CD8-positive, alpha-beta memory T cell (primary cell): ENCODE data around the gene GJD3. TPM values are rescaled to one million over a fixed set of nuclear protein-coding genes. Genes with fewer than 3 reads are reported as not detected.
A peak's percentile ranks its signal among the peaks of the same experiment; 100 is the strongest.

Source experiments
- CTCF ChIA-PET: fragments of 350-600 bp; sonication (Branson Sonifier 250); formaldehyde crosslinking; loops from one replicate; lab custom pipeline; 2021; ENCODE audit warnings: antibody characterized with exemption; lab: Charles Lee
- POLR2A ChIA-PET: fragments of 350-600 bp; sonication (Branson Sonifier 250); formaldehyde crosslinking; loops from one replicate; lab custom pipeline; 2021; ENCODE audit warnings: antibody characterized with exemption; lab: Charles Lee
- DNase-seq, 5 donors: peaks; one replicate each; pipeline versions ENCODE4 v3.0.0 to v3.0.0-alpha.2; 2020 to 2022; ENCODE audit warnings: mixed read lengths in 1 of 5
- H3K27ac ChIP-seq: one replicate; pipeline ENCODE4 v1.7.0; 2013; ENCODE audit warnings: low read depth, mild to moderate bottlenecking, low read length, moderate library complexity
- H3K27me3 ChIP-seq: 2 replicates; pipeline ENCODE4 v1.7.0; 2013; ENCODE audit warnings: low read length, mild to moderate bottlenecking; ENCODE audit not compliant: insufficient read depth, poor library complexity, severe bottlenecking
- H3K36me3 ChIP-seq: 2 replicates; pipeline ENCODE4 v1.7.0; 2013; ENCODE audit warnings: mild to moderate bottlenecking, low read length, moderate library complexity; ENCODE audit not compliant: insufficient read depth
- H3K4me1 ChIP-seq: 2 replicates; pipeline ENCODE4 v1.7.0; 2013; ENCODE audit warnings: mild to moderate bottlenecking, low read length, moderate library complexity; ENCODE audit not compliant: insufficient read depth
- H3K4me3 ChIP-seq: 2 replicates; pipeline ENCODE4 v1.7.0; 2013; ENCODE audit warnings: mild to moderate bottlenecking, low read length
- H3K9me3 ChIP-seq: 2 replicates; pipeline ENCODE4 v1.7.0; 2013; ENCODE audit warnings: mild to moderate bottlenecking, low read length
- H3K27ac Mint-ChIP-seq, 8 donors: one replicate each; pipeline ENCODE4 v1.8.0; 2020 to 2021; ENCODE audit warnings: mixed read lengths in 8 of 8, mild to moderate bottlenecking in 6 of 8, inconsistent platforms in 3 of 8, moderate library complexity in 3 of 8
- H3K27me3 Mint-ChIP-seq, 2 donors: one replicate each; pipeline ENCODE4 v1.8.0; 2020 to 2021; ENCODE audit warnings: mixed read lengths in 2 of 2, mild to moderate bottlenecking in 1 of 2, moderate library complexity in 1 of 2
- H3K36me3 Mint-ChIP-seq, 3 donors: one replicate each; pipeline ENCODE4 v1.8.0; 2020 to 2021; ENCODE audit warnings: mixed read lengths in 3 of 3, inconsistent platforms in 1 of 3, mild to moderate bottlenecking in 1 of 3
- H3K4me1 Mint-ChIP-seq, 3 donors: one replicate each; pipeline ENCODE4 v1.8.0; 2020 to 2021; ENCODE audit warnings: mixed read lengths in 3 of 3, inconsistent platforms in 1 of 3, mild to moderate bottlenecking in 1 of 3
- H3K4me3 Mint-ChIP-seq, 7 donors: one replicate each; pipeline ENCODE4 v1.8.0; 2020 to 2021; ENCODE audit warnings: mixed read lengths in 7 of 7, mild to moderate bottlenecking in 6 of 7, moderate library complexity in 4 of 7, inconsistent platforms in 2 of 7
- H3K9me3 Mint-ChIP-seq, 5 donors: one replicate each; pipeline ENCODE4 v1.8.0; 2020 to 2022; ENCODE audit warnings: mixed read lengths in 5 of 5, mild to moderate bottlenecking in 3 of 5, moderate library complexity in 2 of 5, inconsistent platforms in 1 of 5
- polyA plus RNA-seq: library from polyadenylated mRNA; unstranded; fragments of 300-500 nt; fragmentation: Illumina TruSeq; gene quantifications from one replicate; pipeline ENCODE4 v1.2.3, GENCODE V29; 2021
- total RNA-seq, 2 experiments: library from RNA; stranded (reverse); gene quantifications; one replicate each; pipeline ENCODE4 v1.2.3, GENCODE V29; 2021

The GJD3 gene
- total and polyA plus RNA-seq, 3 experiments from 2014 or later, result 0.24 to 0.40 TPM; not detected in 1

DNA sequence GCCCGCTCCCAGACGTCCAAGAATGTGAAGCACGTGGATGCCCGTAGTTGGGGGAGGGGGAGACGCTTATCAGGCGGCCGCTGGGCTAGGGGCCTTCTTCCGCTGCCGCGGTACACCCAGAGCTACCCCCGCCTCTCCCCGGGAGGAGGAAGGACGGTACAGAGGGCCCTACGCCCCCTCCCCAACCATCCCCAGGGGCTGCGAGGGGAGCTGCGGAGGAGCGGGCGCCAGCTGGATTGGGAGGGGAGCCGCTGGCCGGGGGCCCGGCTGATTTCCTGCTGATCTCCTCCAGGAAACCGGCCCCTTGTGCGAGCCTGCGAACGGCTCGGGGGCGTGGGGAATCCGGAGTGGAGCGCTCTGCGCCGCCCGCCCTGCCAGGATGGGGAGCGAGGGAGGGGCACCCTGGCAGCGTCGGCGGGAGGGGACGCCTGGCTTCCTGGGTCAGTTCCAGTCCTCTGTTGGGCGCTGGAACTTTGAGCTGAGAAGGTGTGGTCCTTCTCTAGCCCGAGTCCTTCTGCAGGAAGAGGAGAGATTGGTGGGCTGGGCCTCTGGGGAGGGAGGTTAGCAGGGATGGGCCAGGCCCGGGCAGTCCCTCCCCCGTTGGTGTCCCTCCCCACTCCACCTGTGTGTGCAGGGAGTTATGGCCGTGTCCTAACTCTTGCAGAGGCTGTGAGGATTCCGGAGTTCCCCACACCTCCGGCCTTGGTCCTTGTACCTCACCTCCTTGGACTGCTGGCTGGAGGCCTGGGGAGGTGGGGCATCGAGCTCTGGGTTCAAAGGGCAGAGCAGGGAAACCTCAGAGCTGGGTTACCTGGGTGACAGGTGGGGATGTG is 19.2 kb downstream of the GJD3 start:
- peaks cover 70 to 85% (median 73%) of the 10 kb centered on the region in 3 donors for H3K4me1 Mint-ChIP-seq
- peaks cover 16% of the 10 kb centered on the region for H3K36me3 ChIP-seq
- H3K27ac ChIP-seq, result peak overlapping the region; percentile 57
- ChIA-PET POLR2A (interaction anchor here (0.9 to 1.4 kb wide), 5 partner anchors 22 to 30 kb away, joined by 3 to 4 read pairs (median 3); no protein-coding TSS in a partner anchor), CTCF (interaction anchor here (0.8 to 3.2 kb wide), 10 partner anchors 9 to 215 kb away, joined by 3 to 21 read pairs (median 3); no protein-coding TSS in a partner anchor)
- peak overlapping the region; percentile 84 to 98 (median 95) for H3K27ac Mint-ChIP-seq
- H3K4me3 ChIP-seq, result peak overlapping the region; percentile 49
- H3K4me1 ChIP-seq, result peaks cover 71% of the 10 kb centered on the region
- peak in 4 of 5 donors; percentile 29 to 70 (median 46) for DNase-seq
- no peaks in the 10 kb centered on the region for H3K27me3 Mint-ChIP-seq
- peak overlapping the region; percentile 46 to 89 (median 78) for H3K4me3 Mint-ChIP-seq
- H3K9me3 ChIP-seq, result no peaks in the 10 kb centered on the region
- no peaks in the 10 kb centered on the region for H3K27me3 ChIP-seq
- H3K36me3 Mint-ChIP-seq, result peaks cover 0 to 32% (median 2%) of the 10 kb centered on the region in 3 donors
- H3K9me3 Mint-ChIP-seq, result no peaks in the 10 kb centered on the region

DNA sequence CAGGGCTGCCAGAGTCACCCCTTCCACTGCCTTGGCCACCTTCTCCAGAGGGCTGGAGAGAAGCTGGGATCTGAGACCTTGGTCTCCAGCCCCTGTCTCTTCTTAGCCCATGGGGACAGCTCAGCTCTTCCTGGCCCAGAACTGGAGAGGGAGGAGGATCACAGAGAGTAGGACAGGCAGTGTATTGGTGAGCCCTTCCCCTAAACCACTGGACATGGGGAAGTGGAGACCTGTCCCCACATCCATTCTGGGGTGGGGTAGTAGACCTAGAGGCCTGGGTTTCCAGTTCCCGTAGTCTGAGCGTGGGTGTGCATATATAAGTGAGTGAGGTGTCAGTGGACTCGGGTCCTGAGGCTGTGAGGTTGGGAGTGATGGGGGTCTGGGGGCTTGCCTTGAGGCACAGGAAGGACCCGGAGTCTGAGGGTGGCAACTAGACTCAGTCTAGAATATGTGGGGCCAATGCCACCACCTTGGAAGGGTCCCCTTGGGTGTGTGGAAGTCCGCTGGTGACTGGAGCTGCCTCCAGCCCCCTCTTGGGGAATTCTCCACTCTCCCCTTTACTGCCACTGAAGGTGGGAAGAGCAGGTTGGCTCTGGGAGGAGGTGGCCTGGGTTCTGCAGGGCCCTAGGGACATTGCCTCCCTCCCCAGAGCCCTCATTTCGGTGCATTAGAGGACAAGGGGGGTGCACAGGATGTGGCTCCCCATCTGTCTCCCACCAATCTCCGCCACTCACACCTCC is 19.9 kb downstream of the GJD3 start:
- peak in 3 of 5 donors; percentile 40 to 58 (median 48) for DNase-seq
- CTCF ChIA-PET, result interaction anchor here (0.5 to 3.2 kb wide), 9 partner anchors 10 to 195 kb away, joined by 3 to 21 read pairs (median 3); no protein-coding TSS in a partner anchor
- Mint-ChIP-seq H3K27me3 (no peaks in the 10 kb centered on the region), H3K36me3 (peaks cover 1 to 30% (median 8%) of the 10 kb centered on the region in 3 donors), H3K4me1 (peaks cover 74 to 89% (median 76%) of the 10 kb centered on the region in 3 donors), H3K9me3 (no peaks in the 10 kb centered on the region), H3K4me3 (peak overlapping the region; percentile 46 to 89 (median 78)), H3K27ac (peak overlapping the region; percentile 84 to 98 (median 95))
- POLR2A ChIA-PET, result interaction anchor here (1.0 to 1.2 kb wide), 3 partner anchors 21 to 29 kb away, joined by 3 to 8 read pairs (median 3); no protein-coding TSS in a partner anchor
- H3K4me1 ChIP-seq, result peaks cover 71% of the 10 kb centered on the region
- H3K4me3 ChIP-seq, result peak overlapping the region; percentile 49
- H3K9me3 ChIP-seq, result no peaks in the 10 kb centered on the region
- H3K36me3 ChIP-seq, result peaks cover 8% of the 10 kb centered on the region
- no peaks in the 10 kb centered on the region for H3K27me3 ChIP-seq
- peak overlapping the region; percentile 57 for H3K27ac ChIP-seq

DNA sequence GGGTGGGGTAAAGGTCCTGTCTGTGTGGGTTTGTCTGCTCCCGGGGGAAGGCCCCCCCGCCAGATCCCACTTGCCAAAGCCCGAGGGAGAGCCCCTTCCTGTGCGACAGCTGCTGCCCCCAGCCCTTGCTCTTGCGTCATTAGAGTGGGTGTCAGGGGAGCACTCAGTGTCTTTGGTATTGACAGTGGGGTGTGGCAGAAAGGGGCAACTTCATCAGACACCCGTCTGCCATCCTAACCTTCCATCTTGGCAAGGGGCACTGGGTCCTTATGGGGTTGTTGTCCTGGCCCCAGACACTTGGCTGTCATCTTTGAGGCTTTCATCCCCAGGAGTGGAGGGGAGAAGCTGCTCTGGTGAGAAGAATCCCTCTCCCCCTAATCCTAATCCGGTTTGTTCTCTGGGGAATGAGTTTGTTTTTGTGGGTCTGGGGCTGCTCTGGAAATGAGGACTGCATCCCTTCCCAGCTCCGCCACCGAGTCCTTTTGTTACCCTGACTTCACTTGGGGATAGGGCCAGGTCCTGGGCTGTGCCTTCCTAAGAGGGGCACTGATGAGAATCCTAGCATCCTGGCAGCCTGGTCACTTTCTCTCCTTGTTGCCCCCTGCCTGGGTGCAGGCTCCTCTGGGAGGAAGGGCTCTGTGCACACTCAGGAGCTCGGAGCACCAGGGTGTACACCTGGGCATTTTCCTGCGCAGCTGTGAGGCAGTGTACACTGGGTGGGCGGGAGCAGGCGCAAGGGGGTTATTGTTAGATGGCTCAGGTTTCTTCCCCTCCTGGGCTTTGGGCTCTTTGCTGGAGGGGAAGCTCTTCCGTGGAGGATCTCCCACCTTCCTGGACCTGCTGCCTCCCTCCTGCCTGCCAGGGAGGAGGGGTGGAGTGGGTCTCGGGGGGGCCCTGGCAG is 21.1 kb downstream of the GJD3 start:
- no peaks in the 10 kb centered on the region for H3K36me3 ChIP-seq
- H3K9me3 Mint-ChIP-seq, result no peaks in the 10 kb centered on the region
- H3K27ac Mint-ChIP-seq, result peak overlapping the region; percentile 34 to 98 (median 91)
- H3K27me3 Mint-ChIP-seq, result no peaks in the 10 kb centered on the region
- H3K4me1 ChIP-seq, result peaks cover 72% of the 10 kb centered on the region
- H3K4me1 Mint-ChIP-seq, result peaks cover 73 to 89% (median 78%) of the 10 kb centered on the region in 3 donors
- POLR2A ChIA-PET, result interaction anchor here (1.1 to 1.2 kb wide), 2 partner anchors 19 to 21 kb away, joined by 3 to 8 read pairs; no protein-coding TSS in a partner anchor
- H3K4me3 ChIP-seq, result no peak overlapping the region
- no peaks in the 10 kb centered on the region for H3K27me3 ChIP-seq
- H3K9me3 ChIP-seq, result no peaks in the 10 kb centered on the region
- H3K4me3 Mint-ChIP-seq, result peak overlapping the region; percentile 61 to 83 (median 73)
- DNase-seq, result peak in 1 of 5 donors; percentile 49
- CTCF ChIA-PET, result interaction anchor here (0.9 to 3.2 kb wide), 4 partner anchors 11 to 190 kb away, joined by 3 to 21 read pairs (median 4); no protein-coding TSS in a partner anchor
- H3K27ac ChIP-seq, result peak overlapping the region; percentile 16
- H3K36me3 Mint-ChIP-seq, result peaks cover 4 to 24% (median 8%) of the 10 kb centered on the region in 3 donors

DNA sequence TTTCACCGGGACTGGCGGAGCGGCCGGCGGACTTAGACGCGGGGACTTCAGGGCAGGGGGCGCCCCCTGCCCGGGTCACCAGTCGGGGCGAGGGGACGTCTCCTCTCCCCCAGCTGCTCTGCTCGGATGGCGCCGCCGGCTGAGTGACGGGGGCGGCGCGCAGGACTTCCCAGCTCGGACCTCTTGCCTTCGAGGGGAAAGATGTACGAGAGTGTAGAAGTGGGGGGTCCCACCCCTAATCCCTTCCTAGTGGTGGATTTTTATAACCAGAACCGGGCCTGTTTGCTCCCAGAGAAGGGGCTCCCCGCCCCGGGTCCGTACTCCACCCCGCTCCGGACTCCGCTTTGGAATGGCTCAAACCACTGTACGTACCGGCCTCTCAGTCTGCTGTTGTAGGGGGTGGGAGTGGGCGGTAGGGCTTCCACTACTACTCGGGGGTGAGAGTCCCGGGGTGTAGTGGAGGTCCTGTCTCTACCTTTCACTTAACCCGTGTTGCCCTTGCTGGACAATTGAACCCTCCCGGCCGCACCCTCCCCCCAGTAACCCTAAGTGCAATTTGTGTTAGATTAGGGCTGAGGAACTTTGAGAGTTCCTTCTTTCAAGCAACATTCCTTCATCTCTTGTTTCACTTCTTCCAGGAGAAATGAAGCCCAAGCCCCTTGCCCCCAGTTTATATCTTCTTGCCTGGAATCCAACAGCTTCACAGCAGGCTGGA is 21.9 kb downstream of the GJD3 start:
- peaks cover 71 to 89% (median 78%) of the 10 kb centered on the region in 3 donors for H3K4me1 Mint-ChIP-seq
- Histone ChIP-seq H3K36me3 (no peaks in the 10 kb centered on the region), H3K9me3 (no peaks in the 10 kb centered on the region), H3K27ac (peak overlapping the region; percentile 16), H3K4me3 (no peak overlapping the region), H3K4me1 (peaks cover 73% of the 10 kb centered on the region), H3K27me3 (no peaks in the 10 kb centered on the region)
- ChIA-PET POLR2A (no interaction called here), CTCF (interaction anchor here (0.6 to 2.1 kb wide), 3 partner anchors 15 to 43 kb away, joined by 3 to 8 read pairs (median 4); no protein-coding TSS in a partner anchor)
- peak overlapping the region; percentile 61 to 83 (median 73) for H3K4me3 Mint-ChIP-seq
- peaks cover 4 to 25% (median 8%) of the 10 kb centered on the region in 3 donors for H3K36me3 Mint-ChIP-seq
- no peak for DNase-seq
- H3K27ac Mint-ChIP-seq, result peak overlapping the region; percentile 34 to 98 (median 90)
- no peaks in the 10 kb centered on the region for H3K27me3 Mint-ChIP-seq
- no peaks in the 10 kb centered on the region for H3K9me3 Mint-ChIP-seq

DNA sequence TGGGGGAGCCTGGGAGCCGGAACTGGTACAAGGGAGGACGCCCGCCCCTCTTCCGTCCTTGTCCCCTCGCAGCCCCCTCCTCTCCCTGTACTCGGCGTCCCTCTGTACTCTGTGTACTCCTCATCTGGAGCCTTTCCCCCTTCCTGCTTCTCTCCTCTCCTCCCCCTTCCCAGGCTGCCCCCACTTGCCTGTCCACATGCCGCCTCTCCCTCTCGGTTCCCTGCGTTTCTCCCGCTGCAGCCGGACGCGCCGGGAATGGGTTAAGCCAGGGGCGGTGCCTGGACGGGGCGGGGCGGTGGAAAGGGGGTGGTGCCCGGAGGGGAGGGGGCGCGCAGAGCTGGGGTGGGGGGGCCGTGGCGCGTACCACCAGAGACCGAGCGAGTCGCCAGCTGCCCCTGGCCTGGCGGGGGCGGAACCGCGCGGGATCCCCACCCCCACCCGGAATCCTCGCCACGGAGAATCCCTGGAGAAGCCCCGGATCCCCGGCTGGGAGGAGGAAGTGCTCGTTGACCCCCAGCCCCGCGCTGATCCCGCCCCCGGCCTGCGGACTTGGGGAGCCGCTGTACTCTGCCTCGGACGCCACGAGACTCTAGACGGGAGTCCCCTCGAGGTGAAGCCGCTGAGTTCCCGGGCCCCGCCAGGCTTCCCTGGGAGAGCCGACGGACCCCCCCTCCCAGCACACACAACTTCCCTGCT is 22.6 kb downstream of the GJD3 start:
- Histone ChIP-seq H3K36me3 (no peaks in the 10 kb centered on the region), H3K27ac (peak overlapping the region; percentile 67), H3K9me3 (no peaks in the 10 kb centered on the region), H3K4me3 (peak overlapping the region; percentile 37), H3K27me3 (no peaks in the 10 kb centered on the region), H3K4me1 (peaks cover 73% of the 10 kb centered on the region)
- Mint-ChIP-seq H3K27me3 (no peaks in the 10 kb centered on the region), H3K9me3 (no peaks in the 10 kb centered on the region), H3K4me3 (peak overlapping the region; percentile 66 to 92 (median 83)), H3K27ac (peak overlapping the region in 7 of 8 donors; percentile 84 to 98 (median 96)), H3K4me1 (peaks cover 71 to 89% (median 78%) of the 10 kb centered on the region in 3 donors), H3K36me3 (peaks cover 4 to 27% (median 8%) of the 10 kb centered on the region in 3 donors)
- DNase-seq, result peak in 1 of 5 donors; percentile 59
- POLR2A ChIA-PET, result interaction anchor here (1.2 to 2.2 kb wide), 3 partner anchors 18 to 24 kb away, joined by 4 to 17 read pairs (median 6); no protein-coding TSS in a partner anchor
- CTCF ChIA-PET, result interaction anchor here (0.6 to 2.6 kb wide), 8 partner anchors 13 to 42 kb away, joined by 3 to 41 read pairs (median 8); partner anchors contain the start of gene RARA
